Liver (tissue), 9 donors: ENCODE results near the gene CDH4. TPM values are rescaled to one million over a fixed set of nuclear protein-coding genes. Genes with fewer than 3 reads are reported as not detected.

Experiments
- DNase-seq: peaks from one replicate; pipeline ENCODE4 v3.0.0-alpha.2; 2017; ENCODE audit warnings: low spot score
- H3K27ac ChIP-seq, 2 donors: one replicate each; pipeline ENCODE4 v1.7.0; 2013; ENCODE audit warnings: inconsistent platforms in 2 of 2, low read length in 2 of 2, control low read depth in 1 of 2, low read depth in 1 of 2, mild to moderate bottlenecking in 1 of 2
- H3K27me3 ChIP-seq, 4 donors: one replicate each; pipeline versions ENCODE4 v1.6.1 to v1.7.0; 2013; ENCODE audit warnings: low read length in 3 of 4, inconsistent platforms in 1 of 4, mild to moderate bottlenecking in 1 of 4, moderate library complexity in 1 of 4; ENCODE audit not compliant: control insufficient read depth in 4 of 4, insufficient read depth in 4 of 4
- H3K36me3 ChIP-seq, 4 donors: one replicate each; pipeline versions ENCODE4 v1.6.1 to v1.7.0; 2013; ENCODE audit warnings: low read length in 3 of 4, mild to moderate bottlenecking in 3 of 4, low read depth in 1 of 4, moderate library complexity in 1 of 4; ENCODE audit not compliant: control insufficient read depth in 4 of 4, insufficient read depth in 3 of 4
- H3K4me1 ChIP-seq, 4 donors: one replicate each; pipeline versions ENCODE4 v1.6.1 to v1.7.0; 2013; ENCODE audit warnings: low read length in 3 of 4, mild to moderate bottlenecking in 3 of 4, moderate library complexity in 1 of 4; ENCODE audit not compliant: control insufficient read depth in 4 of 4, insufficient read depth in 4 of 4
- H3K4me3 ChIP-seq, 3 donors: one replicate each; pipeline versions ENCODE4 v1.6.1 to v1.7.0; 2013; ENCODE audit warnings: low read length in 3 of 3, control low read depth in 1 of 3, low read depth in 1 of 3, mild to moderate bottlenecking in 1 of 3
- H3K9ac ChIP-seq, 2 donors: one replicate each; pipeline ENCODE4 v1.7.0; 2013; ENCODE audit warnings: low read length in 2 of 2, mild to moderate bottlenecking in 2 of 2, moderate library complexity in 2 of 2, control low read depth in 1 of 2, low read depth in 1 of 2
- H3K9me3 ChIP-seq, 4 donors: one replicate each; pipeline versions ENCODE4 v1.6.1 to v1.7.0; 2013; ENCODE audit warnings: low read length in 3 of 4; ENCODE audit not compliant: control insufficient read depth in 4 of 4
- ATF3 ChIP-seq: IDR thresholded peaks from 2 replicates; pipeline ENCODE4 v1.6.1; 2016; ENCODE audit warnings: antibody characterized with exemption
- CTCF ChIP-seq: fragments of 150-350 bp; IDR thresholded peaks from 2 replicates; pipeline ENCODE4 v1.5.1; 2017; ENCODE audit warnings: improper control_type of control experiment, low read depth, low read length; ENCODE audit not compliant: missing input control
- EGR1 ChIP-seq, 2 donors: IDR thresholded peaks; 2 replicates each; pipeline ENCODE4 v1.6.1; 2016 to 2018; ENCODE audit warnings: antibody characterized with exemption in 2 of 2, low read depth in 2 of 2
- FOXA1 ChIP-seq: IDR thresholded peaks from 2 replicates; pipeline ENCODE4 v1.6.1; 2016; ENCODE audit warnings: antibody characterized with exemption
- FOXA2 ChIP-seq: IDR thresholded peaks from 2 replicates; pipeline ENCODE4 v1.6.1; 2016; ENCODE audit warnings: antibody characterized with exemption
- GABPA ChIP-seq, 2 donors: IDR thresholded peaks in 1 of 2; conservative IDR thresholded peaks in 1 of 2; 2 replicates each; pipeline ENCODE4 v1.6.1; 2016; ENCODE audit warnings: antibody characterized with exemption in 2 of 2, mild to moderate bottlenecking in 1 of 2, moderate library complexity in 1 of 2
- HNF4G ChIP-seq: IDR thresholded peaks from 2 replicates; pipeline ENCODE4 v1.6.1; 2016; ENCODE audit warnings: antibody characterized with exemption
- NR2F2 ChIP-seq: IDR thresholded peaks from 2 replicates; pipeline ENCODE4 v1.6.1; 2016; ENCODE audit warnings: antibody characterized with exemption
- RAD21 ChIP-seq, 2 donors: IDR thresholded peaks; 2 replicates each; pipeline ENCODE4 v1.6.1; 2016; ENCODE audit warnings: antibody characterized with exemption in 2 of 2, mild to moderate bottlenecking in 2 of 2
- REST ChIP-seq: IDR thresholded peaks from 2 replicates; pipeline ENCODE4 v1.6.1; 2016; ENCODE audit warnings: antibody characterized with exemption, mild to moderate bottlenecking
- RXRA ChIP-seq, 2 donors: IDR thresholded peaks; 2 replicates each; pipeline ENCODE4 v1.6.1; 2017 to 2018; ENCODE audit warnings: antibody characterized with exemption in 2 of 2, mild to moderate bottlenecking in 1 of 2
- SP1 ChIP-seq: IDR thresholded peaks from 2 replicates; pipeline ENCODE4 v1.6.1; 2018; ENCODE audit warnings: antibody characterized with exemption, mild to moderate bottlenecking
- ZBTB33 ChIP-seq: IDR thresholded peaks from 2 replicates; pipeline ENCODE4 v1.6.1; 2016; ENCODE audit warnings: antibody characterized with exemption
- WGBS: extraction: QIAGEN DNeasy Blood & Tissue Kit; methylation state at CpG from one replicate; pipeline ENCODE4 v1.1.7; 2013; 5-methylcytosine and 5-hydroxymethylcytosine counted together
- polyA plus RNA-seq, 2 donors: library from polyadenylated mRNA; stranded (reverse) in 1 of 2; unstranded in 1 of 2; fragments of 200-250 nt in 1 of 2; fragments of >200 nt in 1 of 2; fragmentation: Nextera tagmentation in 1 of 2; extraction: Ambion mirVana in 1 of 2; gene quantifications; one replicate each; pipeline versions ENCODE4 v1.2.1 to v1.2.3, GENCODE V29; 2013 to 2015
- total RNA-seq, 2 donors: library from RNA; depleted of rRNA; stranded (reverse); fragments of >200 nt; gene quantifications; one replicate each; pipeline ENCODE4 v1.2.3, GENCODE V29; 2014
- donor health status: healthy.
- donor health status: healthy.
- donor health status: healthy.
- donor health status: healthy.
- donor health status: healthy.

CDH4 gene
- total and polyA plus RNA-seq, 4 donors = 0.03 to 0.25 (median 0.19) TPM; not detected in 1

- no peaks in the 10 kb centered on the region for H3K4me1 ChIP-seq
- WGBS = 96% methylated on average over 7 of the region's 7 CpGs
- no peak for DNase-seq
Measured at GRCh38 chr20:61949363-61949713, 697.3 kb downstream of the CDH4 start.

More at GRCh38 chr20:61949363-61949713, 697.3 kb downstream of the CDH4 start:
- Histone ChIP-seq H3K9ac (no peak overlapping the region), H3K27ac (no peak overlapping the region), H3K9me3 (no peaks in the 10 kb centered on the region), H3K4me3 (no peak overlapping the region), H3K27me3 (no peaks in the 10 kb centered on the region), H3K36me3 (no peaks in the 10 kb centered on the region)
- no peak for TF ChIP-seq FOXA2
- TF ChIP-seq RAD21 (IDR thresholded peaks at IDR 0.05) = no peak
- no peak for TF ChIP-seq SP1
- no peak for TF ChIP-seq FOXA1
- TF ChIP-seq EGR1 (IDR thresholded peaks at IDR 0.05; ENCODE audit: low read depth in 2 of 2) = no peak
- TF ChIP-seq RXRA (IDR thresholded peaks at IDR 0.05) = no peak
- TF ChIP-seq ATF3 = no peak
- no peak for TF ChIP-seq HNF4G
- TF ChIP-seq GABPA (IDR thresholded peaks at IDR 0.05 in 1 of 2, conservative IDR thresholded peaks at IDR 0.05 in 1 of 2) = no peak
- TF ChIP-seq NR2F2 = no peak
- no peak for TF ChIP-seq ZBTB33
- no peak for TF ChIP-seq CTCF
- TF ChIP-seq REST = no peak
